Stimulated activated CD8-positive, alpha-beta memory T cell treated with anti-CD3 and anti-CD28 coated beads, Interleukin-15, amount 100 ng/mL, for 4 hours (primary cell): ENCODE measurements around the gene NOXO1.
"Not testable (repeated sequence)": the region's sequence is repeated elsewhere in the genome, so short reads cannot be mapped to it uniquely, and the experiment has no call there.

Experiments
- DNase-seq, 2 donors: peaks; one replicate each; pipeline ENCODE4 v3.0.0-alpha.2; 2020; ENCODE audit warnings: low read depth in 2 of 2

Gene NOXO1

DNA sequence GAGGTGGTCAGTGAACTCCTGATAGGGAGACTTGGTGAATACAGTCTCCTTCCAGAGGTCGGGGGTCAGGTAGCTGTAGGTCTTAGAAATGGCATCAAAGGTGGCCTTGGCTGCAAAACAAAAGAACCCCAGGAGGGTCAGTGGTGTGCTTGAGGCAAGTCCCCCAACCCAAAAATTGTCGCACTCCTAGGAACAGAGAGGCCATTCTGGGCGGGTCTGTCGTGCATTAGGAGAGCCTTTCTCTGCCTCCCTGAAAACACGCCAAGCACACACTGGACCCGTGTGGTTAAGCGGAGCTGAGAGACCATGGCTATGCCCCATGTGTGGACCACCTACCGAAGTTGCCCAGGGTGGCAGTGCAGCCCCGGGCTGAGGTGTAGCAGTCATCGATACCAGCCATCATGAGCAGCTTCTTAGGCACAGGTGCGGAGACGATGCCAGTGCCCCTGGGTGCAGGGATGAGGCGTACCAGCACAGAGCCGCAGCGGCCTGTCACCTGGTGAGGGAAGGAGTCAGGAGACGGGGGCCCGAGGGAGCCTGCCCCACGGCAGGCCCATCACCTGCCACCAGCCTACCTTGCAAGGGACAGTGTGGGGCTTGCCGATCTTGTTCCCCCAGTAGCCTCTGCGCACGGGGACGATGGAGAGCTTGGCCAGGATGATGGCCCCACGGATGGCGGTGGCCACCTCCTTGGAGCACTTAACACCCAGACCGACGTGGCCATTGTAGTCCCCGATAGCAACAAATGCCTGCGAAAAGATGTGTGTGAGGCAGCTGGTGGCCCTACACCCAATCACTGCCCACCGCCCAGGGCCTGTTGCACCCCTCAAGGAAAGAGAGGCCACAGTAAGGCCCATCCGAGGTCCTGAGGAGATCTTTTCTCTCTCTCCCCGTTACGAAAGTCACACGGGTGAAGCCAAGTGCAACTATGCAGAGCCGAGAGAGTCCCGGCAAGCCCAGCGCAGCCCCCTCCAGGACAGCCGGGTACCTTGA lies 18.8 kb downstream of the NOXO1 start:
- DNase-seq: not testable (repeated sequence)

DNA sequence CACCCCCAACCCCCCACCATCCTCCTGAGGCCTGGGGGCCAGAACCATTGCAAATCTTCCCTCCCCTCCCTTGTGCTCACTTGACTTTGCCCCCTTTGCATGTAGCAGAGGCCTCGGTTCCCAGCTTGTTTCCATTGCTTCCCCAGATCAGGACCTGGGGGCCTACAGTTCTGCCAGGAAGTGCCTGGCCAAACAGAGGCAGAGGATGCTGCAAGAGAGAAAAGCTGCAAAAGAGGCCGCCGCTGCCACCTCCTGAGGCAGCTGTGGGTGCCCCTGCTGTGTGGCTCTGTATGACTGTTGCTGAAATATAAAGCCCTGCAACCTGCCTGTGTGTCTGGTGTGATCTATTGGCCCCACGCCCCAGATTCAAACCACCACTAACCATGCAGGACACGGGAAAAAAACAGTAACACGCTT lies 19.6 kb downstream of the NOXO1 start:
- no peak for DNase-seq

DNA sequence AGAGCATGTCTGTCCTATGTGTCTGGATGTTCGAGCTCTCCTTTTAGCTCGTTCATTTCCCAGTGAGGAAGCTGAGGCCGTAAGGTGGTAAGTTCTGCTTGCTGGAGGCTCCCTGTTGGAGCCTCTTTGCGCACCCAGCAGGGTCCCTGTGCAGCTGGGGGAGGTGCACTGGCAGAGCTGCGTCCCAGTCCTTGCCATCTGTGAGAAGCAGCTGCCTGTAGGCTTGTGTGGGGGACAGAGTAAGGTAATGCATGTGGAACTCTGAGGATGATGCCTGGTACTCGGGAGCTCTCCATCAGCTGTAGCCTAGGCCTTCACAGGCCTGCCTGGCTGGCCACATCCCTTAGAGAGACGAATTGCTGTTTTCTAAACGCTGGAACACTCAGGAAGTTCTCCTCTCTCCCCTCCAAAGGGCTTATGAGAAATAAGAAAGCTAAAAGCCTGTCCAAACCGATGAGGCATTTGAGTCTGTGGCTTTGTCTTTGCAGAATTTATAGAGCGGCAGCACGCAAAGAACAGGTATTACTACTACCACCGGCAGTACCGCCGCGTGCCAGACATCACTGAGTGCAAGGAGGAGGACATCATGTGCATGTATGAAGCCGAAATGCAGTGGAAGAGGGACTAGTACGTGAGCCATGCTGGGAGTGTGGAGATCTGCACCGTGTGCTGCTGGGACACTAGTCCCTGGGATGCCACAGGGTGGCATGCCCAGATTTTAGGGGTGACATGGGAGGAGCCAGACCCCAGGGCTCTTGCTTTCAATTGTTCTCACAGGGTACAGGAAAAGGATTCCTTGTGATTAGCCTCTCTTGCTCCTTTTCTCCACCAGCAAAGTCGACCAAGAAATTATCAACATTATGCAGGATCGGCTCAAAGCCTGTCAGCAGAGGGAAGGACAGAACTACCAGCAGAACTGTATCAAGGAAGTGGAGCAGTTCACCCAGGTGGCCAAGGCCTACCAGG lies 20.3 kb downstream of the NOXO1 start:
- no peak for DNase-seq

DNA sequence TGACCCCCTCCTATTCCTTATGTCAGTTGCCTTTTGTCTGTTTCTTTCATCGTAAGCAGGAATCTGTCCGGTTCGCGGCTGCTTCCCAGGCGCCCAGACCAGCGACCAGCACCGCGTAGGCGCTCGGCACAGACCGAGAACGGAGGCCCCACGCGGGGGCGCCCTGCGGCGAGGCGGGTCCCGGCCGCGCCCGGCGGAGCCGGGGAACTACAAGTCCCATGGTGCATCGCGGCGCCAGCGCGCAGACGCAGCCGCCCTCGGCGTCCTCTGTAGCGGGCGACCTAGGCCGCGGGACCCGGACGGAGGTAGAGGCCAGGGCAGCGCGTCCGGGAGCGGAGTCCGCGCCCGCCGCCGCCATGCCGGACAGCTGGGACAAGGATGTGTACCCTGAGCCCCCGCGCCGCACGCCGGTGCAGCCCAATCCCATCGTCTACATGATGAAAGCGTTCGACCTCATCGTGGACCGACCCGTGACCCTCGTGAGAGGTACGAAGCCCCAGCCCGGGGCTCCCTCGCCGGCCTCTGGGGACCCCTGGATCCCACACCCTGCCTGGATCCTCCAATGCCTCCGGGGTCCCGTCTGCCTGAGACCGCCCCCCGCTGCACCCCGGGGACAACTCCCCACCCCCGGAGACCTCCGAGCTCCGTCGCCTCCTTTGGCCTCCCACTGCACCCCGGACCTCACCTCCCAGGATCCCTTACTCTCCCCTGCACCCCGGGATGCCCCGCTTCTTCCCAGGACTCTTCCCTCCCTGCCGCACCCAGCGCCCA lies 21.8 kb downstream of the NOXO1 start, which contains the start of gene NDUFB10:
TSS of gene NDUFB10 (plus strand) at position 270 of the 771 bp plus-strand sequence. CDS start at position 357, 87 bp downstream.
- DNase-seq: peak; percentile 76 to 79

DNA sequence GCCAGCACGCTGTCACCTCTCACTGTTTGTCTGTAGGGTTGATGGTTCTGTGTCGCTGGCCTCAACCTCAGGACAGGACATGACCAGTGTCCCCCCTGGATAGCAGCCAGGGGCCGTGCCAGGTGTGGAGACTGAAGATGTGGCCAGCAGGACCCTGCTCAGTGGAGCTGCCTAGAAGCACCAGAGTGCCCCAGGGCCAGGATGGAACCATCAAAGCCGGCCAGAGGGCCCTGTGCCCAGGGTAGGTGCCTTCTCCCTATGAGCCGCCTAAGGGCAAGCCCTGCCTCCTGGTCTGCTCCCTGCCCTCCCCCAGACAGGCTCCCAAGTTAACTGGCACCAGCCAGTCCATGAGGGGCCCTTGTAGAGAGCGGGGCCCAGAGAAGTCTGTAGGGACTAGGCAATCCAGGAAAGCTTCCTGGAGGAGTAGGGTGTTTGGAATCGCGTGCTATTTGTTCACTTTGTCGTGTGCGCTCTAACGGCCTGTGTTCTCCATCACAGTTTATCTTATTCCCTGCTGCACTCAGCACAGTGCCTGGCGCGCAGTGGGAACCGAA lies 22.5 kb downstream of the NOXO1 start:
- DNase-seq: no peak

DNA sequence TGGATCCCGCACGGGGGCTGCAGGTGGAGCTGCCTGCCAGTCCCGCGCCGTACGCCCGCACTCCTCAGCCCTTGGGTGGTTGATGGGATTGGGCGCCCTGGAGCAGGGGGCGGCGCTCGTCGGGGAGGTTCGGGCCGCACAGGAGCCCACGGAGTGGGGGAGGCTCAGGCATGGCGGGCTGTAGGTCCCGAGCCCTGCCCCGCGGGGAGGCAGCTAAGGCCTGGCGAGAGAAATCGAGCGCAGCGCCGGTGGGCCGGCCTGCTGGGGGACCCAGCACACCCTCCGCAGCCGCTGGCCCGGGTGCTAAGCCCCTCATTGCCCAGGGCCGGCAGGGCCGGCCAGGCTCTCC lies 23.2 kb downstream of the NOXO1 start:
- DNase-seq: not testable (repeated sequence)

DNA sequence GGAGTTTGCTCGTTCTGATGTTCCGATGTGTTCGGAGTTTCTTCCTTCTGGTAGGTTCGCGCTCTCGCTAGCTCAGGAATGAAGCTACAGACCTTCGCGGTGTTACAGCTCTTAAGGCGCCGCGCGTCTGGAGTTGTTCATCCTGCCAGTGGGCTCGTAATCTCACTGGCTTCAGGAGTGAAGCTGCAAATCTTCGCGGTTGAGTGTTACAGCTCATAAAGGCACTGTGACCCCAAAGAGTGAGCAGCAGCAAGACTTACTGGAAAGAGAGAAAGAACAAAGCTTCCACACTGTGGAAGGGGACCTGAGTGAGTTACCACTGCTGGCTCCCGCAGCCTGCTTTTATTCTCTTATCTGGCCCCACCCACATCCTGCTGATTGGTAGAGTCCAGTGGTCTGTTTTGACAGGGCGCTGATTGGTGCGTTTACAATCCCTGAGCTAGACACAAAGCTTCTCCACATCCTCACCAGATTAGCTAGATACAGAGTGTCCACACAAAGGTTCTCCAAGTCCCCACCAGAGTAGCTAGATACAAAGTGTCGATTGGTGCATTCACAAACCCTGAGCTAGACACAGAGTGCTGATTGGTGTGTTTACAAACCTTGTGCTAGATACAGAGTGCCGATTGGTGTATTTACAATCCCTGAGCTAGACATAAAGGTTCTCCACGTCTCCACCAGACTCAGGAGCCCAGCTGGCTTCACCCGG lies 23.7 kb downstream of the NOXO1 start:
- not testable (repeated sequence) for DNase-seq

DNA sequence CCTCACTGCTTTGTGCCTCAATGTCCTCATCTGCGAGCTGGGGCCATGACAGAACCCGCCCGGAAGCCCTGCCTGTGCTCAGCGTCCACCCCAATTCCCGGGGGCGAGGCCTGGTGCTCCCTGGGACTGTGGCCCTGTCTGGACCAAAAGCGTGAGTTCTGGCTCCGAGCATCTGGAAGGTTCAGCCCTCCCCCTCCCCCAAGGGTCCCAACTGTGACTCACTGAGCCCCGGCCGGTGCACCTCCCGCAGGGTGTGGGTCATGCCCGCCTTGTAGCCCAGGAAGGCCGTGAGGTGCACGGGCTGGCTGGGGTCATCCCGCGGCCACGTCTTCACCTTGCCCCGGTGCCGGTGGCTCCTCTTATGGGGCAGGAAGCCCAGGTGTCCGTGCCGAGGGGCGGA lies 27.5 kb downstream of the NOXO1 start:
- DNase-seq: no peak

DNA sequence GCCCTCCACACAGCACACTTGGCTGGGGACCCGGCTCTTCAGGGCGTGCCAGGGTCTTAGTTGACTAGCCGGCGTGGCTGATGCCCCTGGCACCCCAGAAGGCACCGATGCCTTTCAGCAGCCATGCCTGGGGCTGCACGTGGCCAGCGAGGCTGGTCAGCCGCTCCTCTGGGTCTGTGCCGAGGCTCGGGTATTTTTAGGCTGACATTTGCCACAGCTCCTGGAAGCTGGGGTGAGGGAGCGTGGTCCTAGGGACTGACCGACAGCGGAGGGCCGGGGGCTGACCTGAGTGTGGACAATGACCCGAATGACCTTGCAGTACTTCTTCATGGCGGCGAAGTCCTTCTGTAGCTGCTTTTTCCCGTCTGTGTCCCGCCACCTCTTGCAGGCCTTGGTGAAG lies 30.7 kb downstream of the NOXO1 start:
- DNase-seq: no peak

DNA sequence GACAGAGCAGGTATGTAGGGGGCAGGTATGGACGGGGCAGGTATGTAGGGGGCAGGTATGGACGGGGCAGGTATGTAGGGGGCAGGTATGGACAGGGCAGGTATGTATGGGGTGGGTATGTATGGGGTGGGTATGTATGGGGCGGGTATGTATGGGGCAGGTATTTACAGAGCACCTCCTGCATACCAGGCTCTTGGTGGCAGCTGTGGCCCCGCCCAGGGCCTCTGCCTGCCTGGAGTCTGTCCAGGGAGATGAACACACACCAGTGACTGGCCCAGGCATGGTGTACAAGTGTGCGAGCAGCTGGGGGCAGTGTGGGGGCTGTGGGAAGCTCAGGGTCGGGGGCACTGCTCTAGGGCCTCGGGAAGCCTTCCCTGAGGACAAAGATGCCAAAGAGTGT lies 31.2 kb downstream of the NOXO1 start:
- no peak for DNase-seq

DNA sequence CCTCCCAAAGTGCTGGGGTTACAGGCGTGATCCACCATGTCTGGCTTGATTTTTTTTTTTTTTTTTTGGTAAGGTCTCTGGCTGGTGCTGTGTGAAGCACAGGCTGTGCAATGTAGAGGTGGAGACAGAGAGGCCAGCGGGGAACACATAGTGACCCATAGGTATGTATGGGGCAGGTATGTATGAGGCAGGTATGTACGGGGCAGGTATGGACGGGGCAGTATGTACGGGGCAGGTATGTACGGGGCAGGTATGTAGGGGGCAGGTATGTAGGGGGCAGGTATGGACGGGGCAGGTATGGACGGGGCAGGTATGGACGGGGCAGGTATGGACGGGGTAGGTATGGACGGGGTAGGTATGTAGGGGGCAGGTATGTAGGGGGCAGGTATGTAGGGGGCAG lies 31.8 kb downstream of the NOXO1 start:
- DNase-seq: no peak

DNA sequence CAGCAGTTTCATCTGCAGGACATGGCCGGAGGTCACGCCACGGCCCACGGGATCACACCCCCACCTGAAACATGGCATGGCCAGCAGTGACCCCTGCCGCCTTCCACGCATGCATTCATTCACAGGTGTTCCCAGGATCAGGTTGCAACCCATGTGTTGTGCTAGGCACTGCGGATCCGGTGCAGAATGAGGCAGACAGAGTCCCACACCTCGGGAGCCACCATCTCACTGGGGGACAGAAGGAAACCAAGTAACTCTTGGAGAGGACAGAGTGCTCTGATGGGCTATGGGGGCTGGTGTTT lies 33.9 kb downstream of the NOXO1 start:
- no peak for DNase-seq

DNA sequence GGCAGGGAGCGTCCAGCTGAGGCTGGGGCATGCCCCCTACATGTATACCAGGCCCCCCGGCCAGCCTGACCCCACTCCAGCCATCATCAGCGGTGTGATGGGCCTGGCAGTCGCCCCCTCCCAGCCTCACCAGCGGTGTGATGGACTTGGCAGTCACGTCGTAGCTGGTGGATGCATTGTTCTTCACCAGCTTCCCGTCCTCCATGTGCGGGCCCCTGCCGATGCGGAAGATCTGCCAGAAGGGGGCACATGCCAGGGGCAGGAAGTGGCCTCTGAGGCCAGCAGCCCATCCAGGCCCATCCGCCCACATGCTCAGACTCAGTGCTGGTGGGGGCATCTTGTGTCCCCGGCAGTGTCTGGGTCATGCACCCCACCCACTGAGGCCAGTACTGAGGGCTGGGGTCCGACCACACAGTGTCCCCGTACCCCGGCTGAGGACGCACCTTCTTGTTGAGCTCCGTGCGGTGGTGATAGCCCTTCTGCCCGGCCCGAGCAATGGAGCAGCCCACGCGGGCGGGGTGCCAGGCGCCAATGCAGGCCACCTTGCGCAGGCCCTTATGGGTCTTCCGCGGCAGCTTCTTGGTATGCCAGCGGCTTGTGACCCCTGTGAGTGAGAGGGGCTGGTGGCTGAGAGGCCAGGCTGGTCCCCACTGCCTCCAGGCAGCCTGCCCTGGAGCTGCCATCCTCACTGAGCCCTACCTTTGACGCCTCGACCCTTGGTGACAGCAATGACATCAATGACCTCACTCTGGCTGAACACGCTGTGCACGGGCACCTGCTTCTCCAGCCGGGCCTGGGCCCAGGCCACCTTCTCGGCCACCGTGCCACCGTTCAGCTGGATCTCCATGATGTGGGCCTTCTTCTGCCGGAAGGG lies 34.5 kb downstream of the NOXO1 start:
- DNase-seq: no peak

DNA sequence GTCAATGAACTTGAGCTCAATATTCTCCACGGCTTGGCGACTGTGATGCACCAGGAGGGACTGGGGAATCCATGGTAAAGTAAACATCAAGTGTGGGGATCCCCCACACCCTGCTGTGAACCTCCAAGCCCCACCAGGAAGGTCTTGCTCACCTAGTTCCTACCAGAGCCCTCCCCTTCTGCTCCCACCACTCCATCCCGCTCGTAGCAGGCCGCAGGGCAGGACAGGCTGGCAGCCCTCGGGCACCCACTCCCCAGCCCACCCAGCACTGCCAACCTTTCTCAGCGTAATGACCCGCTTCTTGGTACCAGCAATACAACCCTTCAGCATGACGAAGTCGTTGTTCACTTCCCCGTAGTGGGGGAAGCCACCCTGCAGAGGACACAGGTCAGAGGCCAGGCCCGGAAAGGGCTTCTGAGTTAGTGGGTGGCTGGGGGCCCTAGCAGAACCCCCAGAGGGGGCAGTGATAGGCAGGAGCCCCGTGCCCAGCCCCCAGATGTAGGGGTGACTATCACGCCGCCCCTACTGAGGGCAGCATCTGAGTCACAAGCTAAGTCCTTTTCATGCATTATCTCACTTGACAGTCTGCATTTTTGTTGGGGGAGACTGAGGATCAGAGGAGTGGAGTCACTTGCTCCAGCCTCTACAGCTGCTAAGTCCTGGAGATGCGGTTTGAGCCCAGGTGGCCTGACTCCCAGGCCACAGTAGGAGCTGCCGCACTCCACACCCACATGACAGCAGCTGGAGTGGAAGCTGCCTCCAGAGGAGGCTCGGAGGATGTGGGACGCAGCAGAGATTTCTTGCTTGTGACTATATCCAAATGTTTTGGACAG lies 35.5 kb downstream of the NOXO1 start:
- no peak for DNase-seq

DNA sequence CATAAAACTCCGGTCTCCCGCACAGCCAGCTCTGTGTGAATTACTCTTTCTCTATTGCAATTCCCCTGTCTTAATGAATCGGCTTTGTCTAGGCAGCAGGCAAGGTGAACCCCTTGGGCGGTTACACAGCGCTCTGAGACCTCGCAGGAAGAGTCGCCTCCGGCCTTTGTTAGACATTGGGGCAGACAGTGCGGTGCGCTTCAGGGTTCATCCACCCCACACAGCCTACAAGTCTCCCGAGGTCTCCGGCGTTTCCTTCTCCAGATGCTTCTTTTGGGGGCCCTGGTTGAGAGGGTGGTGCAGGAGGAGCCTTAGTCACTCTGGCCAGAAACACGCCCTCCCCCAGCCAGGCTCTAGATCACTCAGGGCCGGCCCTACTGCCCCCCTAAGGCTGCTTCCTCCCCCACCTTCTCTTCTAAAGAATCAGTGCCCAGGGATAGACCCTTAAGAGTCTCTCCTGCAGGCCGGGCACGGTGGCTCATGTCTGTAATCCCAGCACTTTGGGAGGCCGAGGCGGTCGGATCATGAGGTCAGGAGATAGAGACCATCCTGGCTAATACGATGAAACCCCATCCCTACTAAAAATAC lies 36.6 kb downstream of the NOXO1 start:
- no peak for DNase-seq

DNA sequence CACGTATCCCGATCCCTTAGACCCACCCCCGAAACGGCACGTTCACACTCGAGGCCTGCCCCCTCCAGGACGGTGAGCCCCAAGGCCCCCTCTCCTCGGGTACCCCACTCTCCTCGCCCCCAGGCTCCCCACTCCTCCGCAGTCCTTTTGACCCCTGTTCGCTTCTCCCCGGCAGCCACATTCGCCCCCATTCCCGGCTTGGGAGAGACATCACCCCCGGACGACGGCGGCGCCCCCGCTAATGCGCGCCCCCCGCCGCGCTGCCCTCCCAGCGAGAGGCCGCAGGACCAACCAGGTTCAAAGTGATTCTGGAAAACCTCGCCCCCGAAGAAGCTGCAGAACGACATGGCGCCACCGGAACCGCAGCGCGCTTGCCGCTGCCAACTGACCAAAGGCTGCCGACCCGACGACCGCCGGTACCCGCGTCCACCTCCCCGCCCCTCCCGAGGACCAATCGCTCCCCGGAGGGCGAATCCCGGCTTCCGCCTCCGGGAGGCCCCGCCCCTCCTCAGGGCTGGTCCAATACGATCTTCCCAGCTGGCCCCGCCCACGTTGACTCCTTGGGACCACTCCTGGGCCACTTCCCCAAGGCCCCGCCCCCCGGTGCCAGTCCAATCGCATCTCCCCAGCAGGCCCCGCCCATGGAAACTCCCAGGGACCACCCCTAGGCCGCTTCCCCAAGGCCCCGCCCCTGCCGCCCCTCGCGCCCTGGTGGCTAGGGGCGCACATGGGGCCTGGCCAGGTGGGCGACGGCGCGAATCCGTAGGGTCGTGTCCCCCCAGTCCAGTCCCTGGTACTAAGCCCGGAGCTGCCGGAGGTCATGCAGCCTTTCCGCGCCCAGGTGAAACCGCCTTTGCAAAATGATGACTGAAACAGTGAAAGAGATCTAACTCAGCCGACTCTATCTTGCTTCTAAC lies 38.2 kb downstream of the NOXO1 start, which contains the start of gene MSRB1:
TSS of gene MSRB1 (minus strand) at position 390 of the 917 bp plus-strand sequence. CDS start at position 347, 43 bp downstream.
- peak; percentile 96 to 97 for DNase-seq
